ENCODE data around the gene SFMBT2.

Gene SFMBT2

GRCh38 chr10:7293378-7293920 lies 117.4 kb downstream of the SFMBT2 start:
- DNase-seq: no peak

GRCh38 chr10:7291487-7292270 lies 119.2 kb downstream of the SFMBT2 start:
- DNase-seq: no peak

- no peak for DNase-seq
These were observed 122.7 kb downstream of the SFMBT2 start for GRCh38 chr10:7288060-7288690.

GRCh38 chr10:7287377-7287776 lies 123.5 kb downstream of the SFMBT2 start:
- no peak for DNase-seq

GRCh38 chr10:7285522-7286322 lies 125.1 kb downstream of the SFMBT2 start:
- DNase-seq: no peak

- DNase-seq: no peak
These were observed 127.6 kb downstream of the SFMBT2 start for GRCh38 chr10:7283246-7283645.

- no peak for DNase-seq
These were observed 128.4 kb downstream of the SFMBT2 start for GRCh38 chr10:7282457-7282856.

GRCh38 chr10:7281429-7281828 lies 129.4 kb downstream of the SFMBT2 start:
- DNase-seq: no peak

- no peak for DNase-seq
These were observed 131.5 kb downstream of the SFMBT2 start for GRCh38 chr10:7279303-7279702.

GRCh38 chr10:7277867-7278266 lies 133.0 kb downstream of the SFMBT2 start:
- no peak for DNase-seq

- no peak for DNase-seq
These were observed 133.4 kb downstream of the SFMBT2 start for GRCh38 chr10:7277432-7277831.

- no peak for DNase-seq
These were observed 134.9 kb downstream of the SFMBT2 start for GRCh38 chr10:7275761-7276440.

- no peak for DNase-seq
These were observed 136.5 kb downstream of the SFMBT2 start for GRCh38 chr10:7274293-7274692.

- DNase-seq: no peak
These were observed 138.8 kb downstream of the SFMBT2 start for GRCh38 chr10:7272008-7272407.

GRCh38 chr10:7269988-7270387 lies 140.8 kb downstream of the SFMBT2 start:
- DNase-seq: no peak

- DNase-seq: no peak
These were observed 143.7 kb downstream of the SFMBT2 start for GRCh38 chr10:7267142-7267541.

- DNase-seq: no peak
These were observed 145.3 kb downstream of the SFMBT2 start for GRCh38 chr10:7265396-7266123.

- DNase-seq: no peak
These were observed 146.5 kb downstream of the SFMBT2 start for GRCh38 chr10:7264313-7264756.

- no peak for DNase-seq
These were observed 147.2 kb downstream of the SFMBT2 start for GRCh38 chr10:7263616-7264015.

GRCh38 chr10:7261351-7261750 lies 149.5 kb downstream of the SFMBT2 start:
- no peak for DNase-seq

- no peak for DNase-seq
These were observed 149.9 kb downstream of the SFMBT2 start for GRCh38 chr10:7260912-7261311.

- DNase-seq: no peak
These were observed 150.4 kb downstream of the SFMBT2 start for GRCh38 chr10:7260412-7260900.

All from COR-L47 (cell line).